Measurements from ENCODE around the gene GINS3.

- TF ChIP-seq POLR2A (IDR thresholded peaks at IDR 0.05) (no peak), CTCF (IDR thresholded peaks at IDR 0.05 in 4 of 5, conservative IDR thresholded peaks at IDR 0.05 in 1 of 5) (no peak)
Observed at GRCh38 chr16:58417600-58417999, 25.3 kb downstream of the GINS3 start.

Measured in gastrocnemius medialis (tissue), 4 donors.